HG03135 (cell line): ENCODE results near the gene SFMBT1.

ENCODE experiments used
- ATAC-seq: cut with Tn5 transposase; IDR thresholded peaks from one replicate; pipeline ENCODE4 v1.9.1; 2021; ENCODE audit warnings: mild to moderate bottlenecking, moderate library complexity; ENCODE audit not compliant: unreplicated experiment

SFMBT1 gene

GRCh38 chr3:53045518-53046170, at the start of gene SFMBT1:
SFMBT1 (minus strand) TSS chr3:53046073; CDS start chr3:52969128, 76,945 bp downstream.
- ATAC-seq, result peak; percentile 41

- ATAC-seq, result no peak
Measured at GRCh38 chr3:53092942-53093341, 47.1 kb upstream of the SFMBT1 start.

DNA sequence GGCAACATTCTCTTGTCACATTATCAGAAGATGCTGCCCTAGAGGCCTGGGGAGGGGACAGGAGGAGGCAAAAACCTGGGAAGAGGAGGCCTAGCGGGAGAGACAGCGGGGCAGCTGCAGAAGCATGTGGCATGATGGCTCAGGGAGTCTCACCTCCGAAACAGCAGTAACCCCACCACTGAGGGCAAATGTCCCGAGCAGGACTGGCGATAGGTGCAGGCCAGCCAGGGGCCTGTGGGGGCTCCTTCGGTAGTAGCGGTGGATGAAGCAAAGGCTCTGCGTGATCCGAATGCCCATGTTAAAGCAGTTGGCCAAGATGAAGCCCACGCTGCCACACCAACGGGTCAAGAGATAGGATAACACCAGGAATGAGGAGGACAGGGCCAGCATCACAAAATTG, 46.3 kb upstream of the SFMBT1 start:
- no peak for ATAC-seq

- ATAC-seq, result no peak
Measured at GRCh38 chr3:53091011-53091410, 45.1 kb upstream of the SFMBT1 start.

GRCh38 chr3:53089511-53089910, 43.6 kb upstream of the SFMBT1 start:
- ATAC-seq, result no peak

DNA sequence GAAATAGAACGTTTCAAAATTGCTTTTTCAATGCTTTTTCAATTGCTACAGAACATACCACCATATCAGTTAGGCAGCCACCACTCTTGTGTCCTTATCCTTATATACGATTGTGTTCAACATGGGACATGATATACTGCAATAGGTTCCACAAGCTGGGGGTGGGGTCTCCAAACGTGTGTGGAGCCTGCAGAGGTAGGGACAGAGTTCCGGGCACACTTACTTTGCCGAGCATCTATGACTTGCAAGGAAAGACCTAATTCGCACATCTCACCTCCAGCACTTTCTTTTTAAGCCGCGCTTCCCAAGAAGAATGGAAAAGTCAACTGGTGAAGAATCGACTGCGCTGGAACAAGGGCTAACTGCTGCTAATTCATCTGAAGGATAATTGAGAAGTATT, 39.6 kb upstream of the SFMBT1 start:
- ATAC-seq, result no peak

DNA sequence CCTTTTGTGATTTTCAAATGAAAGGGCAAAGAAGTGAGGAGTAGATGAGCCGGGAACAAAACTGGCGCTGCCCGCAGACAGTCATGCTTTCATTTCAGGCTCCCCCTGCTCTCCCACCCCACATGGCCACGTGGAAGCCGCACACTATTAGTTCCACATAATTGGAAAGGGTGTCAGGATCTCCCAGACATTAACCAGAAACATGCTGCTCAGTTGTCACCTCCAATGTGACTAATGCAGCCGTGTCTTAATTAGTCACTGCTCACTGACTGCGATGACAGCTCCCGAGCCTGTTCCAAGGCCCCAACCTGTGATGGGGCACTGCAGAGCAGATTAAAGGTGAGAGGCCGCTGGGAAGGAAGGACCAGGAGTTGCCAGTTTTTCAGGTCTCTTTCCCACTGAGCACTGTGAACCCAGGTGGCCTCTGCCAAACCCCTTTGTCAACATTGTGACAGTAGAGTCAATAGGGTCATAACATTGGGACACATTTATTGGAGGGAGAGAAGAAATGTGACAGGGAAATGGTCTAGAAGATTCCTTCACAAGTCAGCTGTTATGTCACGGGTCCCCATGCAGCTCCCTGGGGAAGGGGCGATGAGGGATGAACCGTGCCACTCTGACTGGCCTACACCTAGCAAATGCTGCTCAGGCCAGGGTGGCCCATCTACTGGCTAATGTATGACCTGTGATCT, 38.6 kb upstream of the SFMBT1 start:
- ATAC-seq, result no peak

- ATAC-seq, result no peak
Measured at GRCh38 chr3:53083949-53084309, 38.1 kb upstream of the SFMBT1 start.

DNA sequence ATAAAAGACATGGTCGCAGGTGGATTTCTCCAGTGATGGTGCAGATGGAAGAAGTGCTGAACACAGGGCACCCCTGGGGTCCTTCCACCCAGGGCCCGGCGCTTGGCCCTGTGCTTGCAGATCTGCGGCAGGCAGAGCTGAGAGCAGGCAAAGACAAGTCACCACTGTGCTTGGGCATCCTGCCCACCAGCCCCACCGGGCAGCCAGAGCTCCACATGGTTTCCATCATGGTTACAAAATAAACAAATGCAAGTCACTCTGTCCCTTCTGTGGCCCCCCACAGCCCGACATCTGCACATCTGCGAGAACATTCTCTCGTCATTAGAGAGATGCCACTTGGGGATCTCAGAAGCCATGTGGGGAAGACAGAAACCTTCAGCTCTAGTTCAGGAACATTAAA, 37.6 kb upstream of the SFMBT1 start:
- no peak for ATAC-seq

DNA sequence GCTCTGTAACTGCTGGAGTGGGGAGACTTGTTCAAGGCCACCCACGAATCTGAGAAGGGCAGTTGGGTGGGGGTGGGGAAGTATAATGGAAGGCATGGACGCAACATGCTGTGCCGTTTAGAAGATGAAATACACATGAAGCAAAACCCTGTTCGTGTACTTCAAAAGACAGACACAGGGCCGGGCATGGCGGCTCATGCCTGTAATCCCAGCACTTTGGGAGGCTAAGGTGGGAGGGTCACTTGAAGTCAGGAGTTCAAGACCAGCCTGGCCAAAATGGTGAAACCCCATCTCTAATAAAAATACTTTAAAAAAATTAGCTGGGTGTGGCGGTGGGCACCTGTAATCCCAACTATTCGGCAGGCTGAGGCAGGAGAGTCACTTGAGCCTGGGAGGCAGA, 36.9 kb upstream of the SFMBT1 start:
- no peak for ATAC-seq

GRCh38 chr3:53081318-53081717, 35.4 kb upstream of the SFMBT1 start:
- no peak for ATAC-seq

DNA sequence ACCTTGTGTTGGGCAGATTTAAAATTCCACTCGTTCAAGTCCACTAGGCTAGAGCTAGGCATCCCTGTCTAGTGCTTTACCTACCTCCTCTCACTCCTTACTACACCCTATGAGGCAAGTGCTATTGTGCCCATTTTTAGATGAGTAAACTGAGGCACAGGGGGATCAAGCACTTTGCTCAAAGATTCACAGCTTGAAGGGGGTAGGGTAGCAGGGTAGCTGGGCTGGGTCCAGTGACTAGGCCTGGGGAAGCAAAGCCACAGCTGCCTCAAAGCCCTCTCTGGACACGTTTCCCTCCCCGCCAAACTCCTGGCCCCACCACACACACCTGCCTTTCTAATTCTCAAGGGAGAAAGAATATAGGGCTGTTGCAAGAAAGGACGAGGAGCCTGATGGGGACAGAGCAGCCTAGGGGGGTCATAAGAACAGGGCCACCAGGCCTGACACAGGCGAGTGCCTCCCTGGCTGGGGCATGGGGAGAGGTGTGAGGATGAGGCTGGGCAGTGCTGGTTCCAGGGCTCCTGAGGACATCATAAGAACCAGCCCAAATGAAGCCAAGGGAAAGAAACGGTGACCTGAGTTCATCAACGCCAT, 34.8 kb upstream of the SFMBT1 start:
- no peak for ATAC-seq

DNA sequence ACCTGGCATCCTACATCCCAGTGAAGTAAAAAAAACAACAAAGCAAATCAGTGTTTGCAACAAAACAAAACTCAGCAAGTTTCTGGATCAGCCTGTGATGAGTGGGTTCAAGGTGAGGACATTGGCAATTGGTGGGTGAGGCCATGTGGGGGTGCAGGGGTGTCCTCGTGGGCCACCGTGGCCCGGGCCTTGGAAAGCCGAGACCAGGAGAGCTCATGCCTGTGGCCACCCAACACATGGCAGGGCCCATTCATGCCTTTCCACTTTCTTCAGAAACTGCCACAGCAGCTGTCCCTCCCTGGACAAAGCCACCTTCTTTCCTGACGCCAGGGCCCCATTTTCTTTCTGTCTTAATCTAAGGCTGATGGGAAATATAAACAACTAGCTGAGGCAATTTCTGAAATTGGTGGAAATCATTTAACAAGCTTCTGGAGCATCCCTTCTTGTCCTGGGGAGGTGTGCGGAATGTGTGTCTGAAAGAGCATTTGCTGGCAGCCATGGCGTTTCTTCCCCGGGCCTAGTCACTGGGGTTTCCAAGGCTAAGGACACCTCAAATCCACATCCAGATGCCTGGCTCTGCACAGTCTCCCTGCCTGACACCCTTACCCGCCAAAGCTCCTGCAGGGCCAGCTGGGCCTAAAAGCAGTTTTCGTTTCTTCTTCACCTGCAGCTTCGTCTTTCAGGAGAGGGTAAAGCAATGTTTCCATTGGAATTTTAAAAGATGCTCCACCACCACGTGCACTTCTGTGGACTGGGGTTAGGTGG, 34.1 kb upstream of the SFMBT1 start:
- no peak for ATAC-seq

DNA sequence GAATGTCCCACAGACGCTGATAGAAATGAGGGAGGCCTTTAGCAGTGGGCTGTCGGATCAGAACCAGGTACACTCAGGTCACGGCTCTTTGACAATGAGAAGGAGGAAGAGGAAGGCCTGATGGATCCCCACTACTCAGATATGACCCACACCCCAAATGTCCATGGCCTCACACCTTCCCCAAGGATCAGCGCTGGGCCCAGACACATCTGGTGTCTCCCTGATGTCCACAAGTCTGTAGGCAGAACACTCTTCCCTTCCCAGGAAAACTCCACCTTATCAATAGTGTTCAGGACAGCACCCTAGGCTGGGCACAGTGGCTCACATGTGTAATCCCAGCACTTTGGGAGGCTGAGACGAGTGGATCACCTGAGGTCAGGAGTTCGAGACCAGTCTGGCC, 33.3 kb upstream of the SFMBT1 start:
- no peak for ATAC-seq

DNA sequence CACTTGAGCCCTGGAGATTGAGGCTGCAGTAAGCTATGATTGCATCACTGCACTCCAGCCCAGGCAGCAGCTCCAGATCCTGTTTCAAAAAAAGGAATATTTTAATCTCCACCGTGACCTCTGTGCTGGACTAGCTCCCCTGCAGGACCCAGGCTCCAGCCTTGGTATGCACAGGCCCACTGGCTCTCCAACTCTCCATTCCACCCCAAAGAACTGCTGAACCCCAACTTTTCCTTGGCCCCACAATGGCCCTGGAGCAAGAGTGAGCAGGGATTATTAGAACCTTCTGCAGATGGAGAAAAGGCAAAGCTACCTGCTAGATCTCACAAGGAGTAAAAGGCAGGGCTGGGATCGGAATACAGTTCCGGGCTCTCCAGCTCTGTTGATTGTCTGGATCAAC, 32.8 kb upstream of the SFMBT1 start:
- no peak for ATAC-seq

DNA sequence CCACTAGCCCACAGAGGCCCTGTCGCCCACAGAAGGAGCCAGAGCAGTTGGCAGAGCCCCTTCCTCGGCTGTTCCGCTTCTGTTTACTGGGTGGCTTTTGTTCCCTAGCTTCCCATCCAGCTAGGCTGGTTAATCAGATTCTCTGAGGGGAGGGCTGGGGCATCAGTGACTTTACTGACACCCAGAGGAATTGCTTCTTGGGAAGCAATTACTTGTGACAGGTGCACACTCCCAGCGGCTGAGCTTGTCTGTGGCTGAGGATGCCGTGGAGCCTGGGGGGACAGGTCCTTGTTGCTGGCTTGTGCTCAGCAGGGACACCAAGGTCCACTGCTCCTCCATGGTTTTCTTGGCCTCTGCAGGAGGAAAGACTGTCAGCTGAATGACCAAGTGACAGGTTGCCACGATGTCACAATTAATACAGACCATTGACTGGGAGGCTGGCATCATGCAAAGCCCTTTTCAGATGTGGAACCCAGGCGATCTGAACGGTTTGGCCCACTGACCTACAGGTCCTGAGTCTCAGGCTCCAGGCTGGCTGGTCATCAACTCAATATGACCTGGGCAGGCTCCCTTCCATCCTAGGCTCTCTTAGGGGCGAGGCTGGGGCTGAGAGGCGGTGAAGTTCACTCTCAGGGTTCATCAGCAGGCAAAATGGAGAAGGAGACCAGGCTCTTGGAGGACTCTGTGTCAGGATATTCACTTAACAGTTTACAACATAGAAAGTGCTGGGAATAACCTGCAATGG, 31.8 kb upstream of the SFMBT1 start:
- ATAC-seq, result no peak

DNA sequence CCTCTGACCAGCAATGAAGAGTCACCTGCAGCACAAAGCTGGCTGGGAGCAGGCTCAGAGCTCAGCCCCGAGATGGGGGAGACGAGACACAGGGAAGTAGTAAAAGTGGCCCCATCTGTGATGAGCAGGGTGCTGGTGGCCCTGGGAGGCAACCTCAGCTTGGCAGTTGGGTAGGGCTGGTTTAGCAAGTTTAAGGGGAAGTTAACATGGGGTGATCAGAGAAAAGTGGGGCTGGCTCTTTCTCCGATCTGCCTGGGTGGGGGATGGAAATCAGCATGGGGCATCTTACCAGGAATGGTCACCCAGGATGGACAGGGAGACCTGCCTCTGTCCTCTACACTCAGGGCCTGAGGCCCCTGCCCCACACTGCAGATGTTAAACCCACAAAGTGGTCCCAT, 29.9 kb upstream of the SFMBT1 start:
- no peak for ATAC-seq

DNA sequence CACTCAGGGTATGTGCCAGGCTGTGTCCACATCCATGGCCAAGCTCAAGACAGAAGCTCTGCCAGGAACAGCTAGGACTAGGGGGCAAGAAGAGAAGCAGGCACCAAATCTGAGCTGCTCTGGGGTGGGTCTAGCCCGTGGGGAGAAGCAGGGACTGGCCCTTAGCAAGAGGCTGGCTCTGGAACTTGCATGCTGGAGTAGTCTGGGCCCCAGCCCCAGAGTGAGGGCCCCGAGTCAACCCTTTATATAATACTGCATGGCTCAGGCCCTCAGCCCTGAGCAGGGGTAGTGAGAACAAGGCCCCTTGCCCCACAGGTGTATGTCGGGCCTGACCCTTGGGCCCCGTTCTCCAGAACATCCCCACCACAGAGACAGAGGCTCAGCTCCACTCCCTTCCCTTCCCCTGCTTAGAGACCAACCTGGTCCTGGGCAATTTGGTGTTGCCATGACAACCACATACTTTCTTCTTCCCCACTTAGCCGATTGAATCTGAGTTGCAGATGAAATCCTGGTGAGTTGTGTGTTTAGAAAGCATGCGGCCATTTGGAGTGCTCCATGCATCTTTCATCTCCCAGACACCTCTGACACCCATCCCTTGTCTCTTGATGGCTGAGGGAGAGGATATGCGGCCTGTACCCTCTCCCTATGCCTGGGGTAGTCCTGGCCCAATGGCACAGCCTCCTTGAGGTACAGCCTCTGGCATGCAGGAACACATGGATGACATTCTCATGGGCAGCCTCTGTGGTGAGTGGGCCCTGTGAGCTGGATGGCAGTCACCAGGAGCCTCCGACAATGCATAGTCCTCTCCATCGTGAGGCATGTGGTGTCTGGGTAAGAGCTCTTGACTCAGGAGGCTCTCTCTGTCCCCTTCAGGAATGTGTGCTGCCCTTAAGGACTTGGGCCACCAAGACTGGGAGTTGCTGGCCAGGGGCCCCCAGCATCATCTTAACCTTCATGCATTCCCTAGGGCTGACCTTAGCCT, 29.2 kb upstream of the SFMBT1 start:
- ATAC-seq, result no peak

- ATAC-seq, result no peak
Measured at GRCh38 chr3:53074366-53074696, 28.5 kb upstream of the SFMBT1 start.
